B cell (primary cell): ENCODE measurements around the gene MAN2A1.

Experiments used
- CTCF ChIP-seq: fragments of 200-600 bp; IDR thresholded peaks from one replicate; pipeline ENCODE4 v1.8.0; 2022; ENCODE audit warnings: antibody characterized with exemption, mild to moderate bottlenecking
- EZH2 ChIP-seq: IDR thresholded peaks from 2 replicates; pipeline ENCODE4 v1.6.1; 2012; ENCODE audit warnings: borderline replicate concordance, low read depth, mild to moderate bottlenecking, moderate library complexity, low read length; ENCODE audit not compliant: insufficient read depth, poor library complexity, severe bottlenecking

GRCh38 chr5:109655841-109656240, 33.9 kb upstream of the MAN2A1 start:
- TF ChIP-seq CTCF: no peak
- no peak for TF ChIP-seq EZH2
